ENCODE data around the gene TBCEL. TPM values are rescaled to one million over a fixed set of nuclear protein-coding genes. Genes with fewer than 3 reads are reported as not detected.
"Not testable (repeated sequence)": the region's sequence is repeated elsewhere in the genome, so short reads cannot be mapped to it uniquely, and the experiment has no call there.

TBCEL gene
- total RNA-seq, 1 donor from 2014 or later = 19.3 TPM

DNA sequence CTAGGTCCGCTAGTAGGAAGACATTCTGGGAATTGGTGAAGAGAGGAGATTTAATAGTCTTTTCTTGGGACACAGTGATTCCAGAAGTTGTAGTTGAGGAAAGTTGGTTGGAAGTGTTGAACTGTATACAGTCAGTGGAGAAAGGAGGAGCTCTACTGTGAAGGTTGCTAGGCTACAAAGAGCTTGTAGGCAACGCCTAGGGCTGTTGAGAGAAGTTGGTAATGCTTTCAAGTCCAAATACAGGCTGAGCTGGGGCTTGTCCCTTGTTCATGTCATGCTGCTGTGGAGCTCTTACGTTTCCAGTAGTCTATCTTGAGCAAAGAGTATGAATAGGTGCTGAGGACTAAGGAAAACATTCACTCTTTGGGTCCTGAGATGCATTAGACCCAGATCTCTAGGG, 1.1 kb downstream of the TBCEL start:
- no peak for DNase-seq (ENCODE audit: low read depth in 2 of 2)

DNA sequence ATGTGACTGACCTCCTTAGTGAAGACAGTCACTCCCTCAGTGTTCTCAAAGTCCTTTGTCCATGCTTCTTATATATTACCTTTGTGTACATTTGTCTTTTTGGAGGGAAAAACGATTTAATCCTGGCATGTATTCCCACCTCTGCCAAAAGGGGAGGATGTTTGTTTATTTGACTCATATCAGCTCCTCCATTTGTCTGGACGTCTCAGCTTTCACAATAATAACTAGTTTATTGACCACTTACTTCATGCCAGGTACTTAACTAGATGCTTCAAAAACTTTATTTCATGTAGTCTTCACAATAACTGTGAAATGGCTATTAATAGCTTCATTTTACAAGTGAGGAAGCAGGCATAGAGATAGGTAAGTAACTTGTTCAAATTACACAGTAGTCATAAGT, 5.3 kb downstream of the TBCEL start:
- DNase-seq (ENCODE audit: low read depth in 2 of 2) = no peak

DNA sequence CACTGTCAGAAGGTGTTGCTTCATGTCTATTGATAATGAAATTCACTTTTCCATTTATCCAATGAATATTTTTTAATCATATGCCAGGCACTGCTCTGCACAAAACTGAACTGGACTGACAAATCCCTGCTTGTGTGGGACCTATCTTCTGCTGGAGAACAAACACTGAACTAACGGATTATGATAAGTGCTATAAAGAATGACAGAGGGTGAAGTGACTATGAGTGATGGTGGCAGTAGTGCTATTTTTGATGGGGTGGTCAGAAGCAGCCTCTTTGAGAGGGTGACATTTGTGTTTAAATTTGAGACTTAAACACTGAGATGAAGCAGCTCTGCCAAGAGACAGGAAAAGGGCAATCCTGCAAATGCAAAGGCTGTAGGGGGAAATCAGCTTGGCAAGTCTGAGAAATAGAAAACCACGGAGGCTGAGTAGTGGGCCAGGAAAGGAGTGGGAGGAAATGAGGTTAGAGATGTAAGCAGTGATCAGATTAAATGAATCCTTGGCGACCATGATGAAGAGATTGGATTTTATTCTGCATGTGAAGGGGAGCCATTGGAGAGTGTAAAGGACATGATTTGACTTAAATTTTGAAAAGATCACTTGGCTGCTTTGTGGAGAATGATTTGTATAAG, 6.0 kb downstream of the TBCEL start:
- no peak for DNase-seq (ENCODE audit: low read depth in 2 of 2)

DNA sequence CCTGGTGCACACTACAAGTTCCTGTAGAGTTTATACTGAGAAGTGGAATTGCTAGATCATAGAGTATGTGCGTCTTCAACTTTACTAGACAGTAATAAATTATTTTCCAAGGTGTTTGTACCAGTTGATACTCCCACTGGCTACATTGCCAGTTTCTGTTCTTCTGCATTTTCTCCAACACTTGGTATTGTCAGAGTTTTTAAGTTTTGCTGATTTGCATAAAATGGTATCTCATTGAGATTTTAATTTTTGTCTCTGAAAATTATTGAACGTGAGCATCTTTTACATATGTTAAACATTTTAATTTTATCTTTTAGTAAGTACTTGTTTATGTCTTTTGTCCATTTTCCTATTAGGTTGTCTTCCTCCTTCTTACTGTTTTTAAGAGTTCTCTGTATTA, 7.3 kb downstream of the TBCEL start:
- DNase-seq (ENCODE audit: low read depth in 2 of 2) = no peak

DNA sequence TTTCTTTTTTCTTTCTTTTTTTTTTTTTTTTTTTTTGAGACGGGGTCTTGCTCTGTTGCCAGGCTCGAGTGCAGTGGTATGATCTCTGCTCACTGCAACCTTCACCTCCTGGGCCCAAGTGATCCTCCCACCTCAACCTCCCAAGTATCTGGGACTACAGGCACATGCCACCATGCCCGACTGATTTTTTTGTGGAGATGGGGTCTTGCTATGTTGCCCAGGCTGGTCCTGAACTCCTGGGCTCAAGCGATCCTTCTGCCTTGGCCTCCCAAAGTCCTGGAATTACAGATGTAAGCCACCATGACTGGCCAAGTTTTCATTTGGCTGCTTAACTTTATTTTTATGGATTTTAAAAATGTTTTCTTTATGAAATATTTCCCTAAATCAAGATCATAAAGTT, 7.7 kb downstream of the TBCEL start:
- DNase-seq (ENCODE audit: low read depth in 2 of 2) = not testable (repeated sequence)

DNA sequence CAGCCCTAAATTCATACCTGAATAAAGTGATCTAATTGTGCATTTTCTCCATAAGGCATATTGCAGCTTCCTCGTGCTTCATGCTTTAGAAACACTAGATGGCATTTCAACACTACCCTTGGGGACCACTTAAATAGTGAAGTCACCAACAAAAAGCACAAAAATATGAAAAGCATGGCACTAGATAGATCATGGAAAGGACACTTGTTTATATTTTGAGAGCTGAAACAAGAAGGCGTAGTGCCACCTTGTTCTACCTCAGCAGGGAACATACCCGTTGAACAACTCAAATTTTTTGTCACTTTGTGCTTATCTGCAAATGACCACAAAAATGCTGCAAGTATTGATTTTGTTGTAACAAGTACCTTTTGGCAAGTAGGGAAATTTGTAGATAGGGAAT, 8.6 kb downstream of the TBCEL start:
- DNase-seq (ENCODE audit: low read depth in 2 of 2) = no peak

DNA sequence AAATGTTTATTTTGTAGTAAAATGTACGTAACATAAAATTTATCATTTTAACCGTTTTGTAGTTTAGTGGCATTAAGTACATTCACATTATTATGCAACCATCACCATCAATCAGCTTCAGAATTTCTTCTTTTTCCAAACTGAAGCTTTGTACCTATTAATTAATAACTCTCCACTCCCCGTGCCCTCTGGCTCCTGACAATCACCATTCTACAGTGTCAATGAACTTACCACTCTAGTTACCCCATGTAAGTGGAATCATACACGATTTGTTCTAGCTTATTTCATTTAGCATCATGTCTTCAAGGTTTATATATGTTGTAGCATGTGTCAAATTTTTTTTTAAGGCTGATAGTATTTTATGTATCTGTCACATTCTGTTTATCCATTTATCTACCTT, 9.7 kb downstream of the TBCEL start:
- no peak for DNase-seq (ENCODE audit: low read depth in 2 of 2)

DNA sequence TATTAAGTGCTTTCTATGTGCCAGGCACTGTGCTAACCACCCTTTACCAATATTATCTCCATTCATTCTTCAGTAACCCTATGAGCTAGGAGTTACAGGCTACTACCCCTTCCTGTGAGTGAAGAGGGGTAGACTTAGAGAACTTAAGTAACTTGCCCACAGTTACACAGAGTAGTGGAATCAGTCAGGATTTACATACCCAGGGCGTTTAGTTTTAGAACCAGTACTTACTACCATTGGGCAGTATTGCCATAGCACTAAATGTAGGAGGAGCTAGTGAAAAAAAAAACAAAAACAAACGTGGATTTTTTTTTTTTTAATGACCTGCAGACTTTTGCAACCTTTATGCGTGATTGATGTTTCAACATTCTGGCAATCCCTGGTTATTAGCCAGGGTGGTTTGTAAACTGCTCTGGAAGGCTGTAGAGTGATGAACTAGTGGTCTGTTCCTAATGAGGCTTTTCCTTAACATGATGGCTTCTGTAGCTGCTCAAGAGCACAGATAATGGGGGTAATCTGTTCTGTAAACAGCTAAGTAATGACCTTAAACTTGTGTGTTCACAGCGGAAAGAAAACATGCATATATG, 11.4 kb downstream of the TBCEL start:
- DNase-seq (ENCODE audit: low read depth in 2 of 2) = no peak

DNA sequence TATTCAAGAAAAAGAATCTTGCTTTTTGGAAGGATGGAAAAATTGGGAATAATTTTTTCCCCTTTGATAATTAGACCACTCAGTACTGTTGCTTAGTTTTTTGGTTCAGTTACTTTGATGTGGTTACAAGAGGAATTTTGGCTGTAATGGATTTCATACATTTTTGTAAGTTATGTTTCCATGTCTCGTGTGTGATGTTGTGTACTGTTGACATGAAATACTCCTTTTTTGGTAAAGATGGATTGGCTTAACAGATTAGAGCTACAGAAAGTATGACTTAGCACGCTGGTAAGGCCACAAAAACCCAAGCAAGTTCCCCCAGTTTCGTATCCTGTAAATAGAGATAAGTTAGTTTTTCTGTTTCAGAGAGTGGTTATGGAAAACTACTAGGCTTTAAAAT, 11.9 kb downstream of the TBCEL start:
- no peak for DNase-seq (ENCODE audit: low read depth in 2 of 2)

DNA sequence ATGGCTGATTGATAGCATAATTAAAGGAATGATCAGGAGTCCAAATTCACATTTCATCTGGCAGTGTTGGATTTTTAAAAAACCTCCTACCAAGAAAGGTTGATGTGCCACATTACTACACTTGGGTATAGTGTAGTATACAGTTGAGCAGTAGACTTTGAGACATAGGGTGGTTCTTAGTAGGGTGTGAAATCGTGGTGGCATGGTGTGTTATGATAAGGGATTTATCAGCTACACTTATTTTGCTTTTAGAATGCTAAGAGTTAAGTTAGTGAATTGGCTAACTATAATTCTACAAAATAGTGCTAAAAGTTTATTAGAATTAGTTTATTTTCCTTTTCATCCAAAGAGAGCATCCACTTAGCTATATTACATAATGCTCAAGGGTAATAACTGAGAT, 13.1 kb downstream of the TBCEL start:
- DNase-seq (ENCODE audit: low read depth in 2 of 2) = no peak

DNA sequence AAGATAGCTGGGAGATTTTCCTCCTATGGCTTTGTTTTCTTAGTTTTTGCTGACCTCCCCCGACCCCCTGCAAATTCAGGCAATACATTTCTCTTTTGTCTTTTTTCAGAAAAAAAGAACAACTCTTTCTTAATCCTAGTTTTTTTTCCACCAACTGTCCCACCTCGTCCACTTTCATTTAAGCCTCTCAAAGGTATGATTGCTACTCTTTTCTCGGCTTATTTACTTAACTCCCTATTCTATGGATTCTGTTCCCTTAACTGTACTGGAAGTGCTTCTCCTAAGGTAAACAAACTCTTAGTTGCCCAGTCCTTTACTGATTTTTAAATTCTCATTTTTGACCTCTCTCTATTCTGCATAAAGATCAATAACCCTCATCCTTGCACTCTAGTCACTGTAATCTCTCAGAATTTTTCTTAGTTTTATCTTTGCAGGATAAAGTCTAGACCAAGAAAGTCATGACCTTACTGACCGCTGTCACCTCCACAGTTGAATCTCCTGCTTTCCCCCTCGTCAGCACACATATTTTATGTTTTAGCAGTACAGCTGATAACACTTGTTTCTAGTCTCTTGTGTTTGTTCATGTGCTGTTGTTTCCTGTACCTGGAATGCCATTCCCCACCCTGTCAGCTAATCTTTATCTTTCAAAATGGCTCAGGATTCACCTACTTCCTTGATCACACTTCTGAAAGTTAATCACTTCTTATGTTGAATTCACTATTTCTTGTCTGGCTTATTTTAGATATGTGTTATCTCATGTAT, 14.9 kb downstream of the TBCEL start:
- DNase-seq (ENCODE audit: low read depth in 2 of 2) = no peak

DNA sequence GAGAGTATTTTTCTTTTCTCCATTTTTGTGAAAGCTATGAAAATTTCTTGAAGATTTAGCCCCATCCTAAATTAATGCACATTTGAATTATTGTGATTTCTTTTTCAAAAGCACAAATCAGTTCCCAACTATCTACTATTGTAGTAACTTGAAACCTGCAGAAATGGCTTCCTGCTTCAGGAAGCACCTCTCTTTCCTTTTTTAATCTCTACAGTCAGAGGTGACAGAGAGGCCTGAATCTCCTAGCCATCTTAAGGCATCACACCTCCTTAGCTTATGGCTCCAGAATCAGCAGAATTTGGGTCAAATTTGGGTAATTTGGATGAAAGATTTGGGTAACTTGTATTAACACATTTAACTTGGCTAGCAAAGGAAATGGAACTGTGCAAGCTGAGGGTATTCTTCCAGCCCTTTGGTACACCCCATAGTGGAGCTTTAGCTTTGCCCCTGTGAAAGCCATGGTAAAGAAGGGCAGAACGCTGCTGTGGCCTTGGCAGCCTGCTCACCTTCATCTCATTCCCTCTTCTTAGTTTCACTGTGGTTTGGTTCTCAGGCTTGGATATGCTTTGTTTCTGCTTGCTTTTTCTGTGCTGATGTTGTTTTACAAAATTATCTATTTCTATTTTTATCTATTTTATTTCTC, 16.2 kb downstream of the TBCEL start:
- peak in 1 of 2 donors; percentile 55 for DNase-seq (ENCODE audit: low read depth in 2 of 2)

DNA sequence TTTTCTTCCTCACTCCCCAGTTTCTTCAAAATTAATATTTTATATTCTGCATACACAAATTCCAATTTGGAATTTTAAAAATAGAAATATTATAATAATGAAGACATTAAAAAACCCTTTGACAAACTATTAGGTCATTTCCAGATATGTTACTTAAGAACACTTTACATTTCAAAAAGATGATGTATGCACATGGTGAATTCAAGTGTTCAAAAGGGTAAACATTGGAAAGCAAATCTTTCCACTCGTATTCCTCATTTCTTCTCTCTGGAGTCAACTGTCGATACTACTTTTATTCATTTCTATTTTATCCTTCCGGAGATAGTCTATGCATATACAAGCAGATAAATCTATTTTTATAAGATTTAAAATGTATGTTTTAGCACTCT, 16.7 kb downstream of the TBCEL start:
- DNase-seq (ENCODE audit: low read depth in 2 of 2) = no peak

DNA sequence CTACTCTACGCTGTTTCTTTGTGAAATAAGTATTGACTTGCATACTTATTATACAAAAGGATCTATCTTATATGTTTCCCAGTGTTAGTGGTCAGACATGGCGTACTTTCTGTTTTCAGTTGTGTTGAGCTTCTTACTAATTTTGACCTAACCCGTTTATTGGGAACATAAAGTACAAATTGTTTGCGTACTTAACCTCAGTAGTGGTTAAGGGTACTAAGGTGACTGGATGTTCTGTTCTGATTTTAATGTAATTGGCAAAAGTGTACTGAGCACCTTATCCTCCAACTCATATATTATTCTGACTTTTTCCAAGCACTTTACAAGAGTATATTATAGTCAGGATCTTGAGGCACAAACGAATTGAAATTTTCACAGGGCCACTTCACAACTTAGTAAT, 17.2 kb downstream of the TBCEL start:
- DNase-seq (ENCODE audit: low read depth in 2 of 2) = no peak

DNA sequence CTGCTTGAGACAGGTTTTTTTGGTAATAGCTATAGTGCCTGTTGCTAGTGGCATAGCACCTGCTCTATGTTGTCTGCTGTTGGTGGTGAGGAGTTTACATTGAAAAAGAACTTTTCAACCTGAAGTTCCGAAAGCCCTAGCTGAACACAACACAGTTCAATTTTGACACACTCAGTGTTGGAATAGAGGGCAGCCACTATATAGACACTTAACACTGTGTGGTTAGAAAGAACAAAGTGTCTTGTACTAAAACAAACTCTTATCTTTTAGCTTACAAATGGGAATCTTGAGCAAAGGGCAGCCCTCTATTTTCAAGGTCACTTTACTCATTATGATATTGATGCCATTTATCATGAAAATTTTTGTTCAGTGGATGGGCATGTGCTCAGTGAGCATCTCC, 18.4 kb downstream of the TBCEL start:
- DNase-seq (ENCODE audit: low read depth in 2 of 2) = no peak

DNA sequence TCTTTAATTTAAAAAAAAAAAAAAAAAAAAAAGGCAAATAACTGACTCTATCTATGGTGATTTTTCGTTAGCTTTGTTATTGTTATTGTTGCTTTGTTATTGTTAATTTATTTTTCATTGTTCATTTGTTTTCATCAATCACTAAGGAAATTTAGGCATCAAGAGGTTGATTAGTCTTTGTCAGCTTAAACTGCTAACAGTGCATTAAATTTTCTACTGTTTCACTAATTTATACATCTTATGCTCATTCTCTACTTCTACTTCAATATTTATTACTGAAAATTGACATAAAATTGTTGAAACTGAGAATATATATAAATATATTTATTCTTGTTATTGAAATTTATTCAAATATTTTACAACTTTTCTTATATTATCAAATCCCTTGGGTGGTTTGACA, 24.0 kb downstream of the TBCEL start:
- no peak for DNase-seq (ENCODE audit: low read depth in 2 of 2)

DNA sequence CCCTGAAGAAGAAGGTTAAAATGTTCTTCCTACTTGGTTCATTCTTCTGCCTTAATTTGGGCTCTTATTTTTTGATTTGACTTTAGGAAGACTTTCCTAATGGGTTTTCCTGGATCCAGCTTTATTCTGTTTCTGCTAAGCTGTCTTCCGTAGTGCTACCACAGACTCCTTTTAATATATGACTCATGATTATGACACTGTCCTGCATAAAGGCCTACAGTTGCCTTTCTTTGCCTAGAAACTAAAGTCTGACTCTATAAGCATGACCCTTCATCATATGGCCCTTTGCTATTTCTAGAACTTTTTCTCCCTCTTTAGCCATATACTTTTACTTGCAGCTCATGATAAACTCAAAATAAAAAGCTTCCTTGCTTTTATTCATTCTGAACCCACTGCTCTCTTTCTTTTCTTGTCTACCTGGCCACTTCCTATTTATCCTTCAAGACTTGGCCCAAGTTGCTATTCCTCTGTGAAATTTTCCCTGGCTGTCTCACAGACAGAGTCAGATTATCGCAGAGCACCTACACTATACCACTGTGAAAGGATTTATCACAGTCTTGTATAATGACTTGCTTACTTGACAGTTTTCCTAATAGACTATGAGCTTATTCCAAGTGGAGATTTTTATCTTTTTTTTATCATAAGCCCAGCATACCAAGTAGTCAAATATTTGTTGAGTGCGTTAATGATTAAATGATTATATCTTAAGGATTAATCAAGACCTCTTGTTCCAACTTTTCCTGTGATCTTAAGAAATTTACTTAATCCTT, 24.7 kb downstream of the TBCEL start:
- DNase-seq (ENCODE audit: low read depth in 2 of 2) = no peak

DNA sequence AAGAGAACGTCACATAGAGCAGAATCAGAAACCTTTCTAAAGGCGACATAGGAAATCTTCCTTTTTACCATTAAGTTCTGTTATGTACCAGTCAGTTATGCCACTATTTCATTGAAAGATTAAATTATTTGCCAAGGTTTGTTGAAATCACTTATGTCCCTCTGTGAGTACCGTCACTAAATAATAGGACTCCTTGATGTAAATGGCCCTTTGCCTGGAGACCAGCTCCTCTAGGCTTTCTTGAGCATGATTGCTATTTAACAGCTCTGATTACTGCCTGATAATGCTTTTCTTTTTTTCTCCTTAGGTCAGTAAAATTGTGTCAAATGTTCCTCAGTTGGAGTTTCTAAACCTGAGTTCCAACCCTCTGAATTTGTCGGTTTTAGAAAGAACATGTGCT, 29.3 kb downstream of the TBCEL start:
- DNase-seq (ENCODE audit: low read depth in 2 of 2) = no peak

DNA sequence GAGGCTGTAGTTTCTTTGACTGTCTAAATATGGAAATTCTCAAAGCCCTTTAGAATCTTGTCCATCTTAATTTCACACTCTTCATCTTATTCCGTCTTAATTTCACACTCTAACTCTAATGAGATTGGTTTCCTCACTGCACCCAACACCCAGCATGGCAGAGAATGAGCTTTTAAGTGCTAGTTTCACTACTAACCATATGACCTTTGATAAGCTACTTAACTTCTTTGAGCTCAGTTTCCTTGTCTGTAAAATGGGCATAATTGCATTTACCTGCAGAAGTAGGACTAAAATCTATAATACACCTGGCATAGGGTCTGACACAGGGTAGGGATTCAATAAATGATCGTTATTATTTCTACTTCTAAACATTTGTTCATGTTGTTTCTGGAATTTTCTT, 30.4 kb downstream of the TBCEL start:
- DNase-seq (ENCODE audit: low read depth in 2 of 2) = no peak

DNA sequence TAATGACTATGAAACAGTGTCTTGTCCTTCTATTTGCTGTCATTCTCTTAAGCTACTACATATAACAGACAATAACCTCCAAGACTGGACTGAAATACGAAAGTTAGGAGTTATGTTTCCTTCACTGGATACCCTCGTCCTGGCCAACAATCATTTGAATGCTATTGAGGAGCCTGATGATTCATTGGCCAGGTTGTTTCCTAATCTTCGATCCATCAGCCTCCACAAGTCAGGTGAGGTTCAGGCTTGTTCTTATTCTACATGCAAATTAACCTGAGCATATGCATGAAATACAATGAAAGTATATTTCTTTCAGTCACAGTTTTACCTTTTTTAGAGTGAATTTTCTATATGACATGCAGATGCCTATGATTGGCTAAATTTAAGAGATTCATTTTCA, 31.2 kb downstream of the TBCEL start:
- DNase-seq (ENCODE audit: low read depth in 2 of 2) = no peak

DNA sequence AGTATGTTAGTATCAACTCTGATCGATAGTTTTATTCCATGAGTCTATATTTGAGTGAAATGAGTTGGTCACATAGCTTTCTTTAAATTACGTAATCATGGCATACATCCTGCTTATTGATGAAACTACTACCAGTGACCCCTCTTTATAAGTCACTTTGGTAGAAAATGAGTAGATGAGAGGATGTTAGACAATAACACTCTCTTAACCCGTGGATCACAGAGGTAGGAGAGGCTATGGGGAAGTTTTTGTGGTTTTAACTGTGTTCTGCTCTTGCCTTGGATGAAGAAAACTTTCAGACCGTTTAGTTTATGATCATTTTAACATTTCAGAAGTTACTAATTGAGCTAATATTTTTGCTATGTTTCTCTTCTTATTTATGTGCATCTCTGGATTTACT, 34.0 kb downstream of the TBCEL start:
- no peak for DNase-seq (ENCODE audit: low read depth in 2 of 2)

DNA sequence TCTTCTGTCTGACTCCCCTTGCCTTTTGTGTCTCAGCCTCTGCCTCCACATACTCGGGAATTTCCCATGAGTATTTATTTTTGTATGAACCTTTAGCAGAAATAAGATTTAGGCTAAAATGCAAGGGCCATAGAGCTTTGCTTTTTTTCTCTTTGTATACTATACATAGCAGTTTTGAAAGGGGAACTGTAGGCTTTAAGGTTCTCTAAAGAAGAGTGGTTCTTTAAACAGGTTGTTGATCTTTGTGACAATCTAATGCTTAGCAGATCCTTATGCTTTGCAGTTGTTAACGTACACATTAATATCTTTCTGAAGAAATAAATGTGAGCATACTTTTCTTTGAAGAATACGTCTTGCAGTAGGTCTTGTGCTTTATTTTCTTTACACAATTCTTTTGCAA, 35.0 kb downstream of the TBCEL start:
- DNase-seq (ENCODE audit: low read depth in 2 of 2) = no peak

Data from dermis microvascular lymphatic vessel endothelial cell (primary cell).